H1 (cell line): ENCODE measurements around the gene MRAP2. TPM values are rescaled to one million over a fixed set of nuclear protein-coding genes. Genes with fewer than 3 reads are reported as not detected.

Experiments
- CTCF ChIA-PET: fragments of 300-600 bp; sonication (Branson Sonifier 250); formaldehyde crosslinking; loops from one replicate; lab custom pipeline; 2021; ENCODE audit not compliant: partially characterized antibody; lab: Charles Lee
- POLR2A ChIA-PET: fragments of 300-600 bp; sonication (Branson Sonifier 250); formaldehyde crosslinking; loops from one replicate; lab custom pipeline; 2021; ENCODE audit warnings: inconsistent platforms; ENCODE audit not compliant: partially characterized antibody; lab: Charles Lee
- DNase-seq, 2 experiments: peaks; one replicate each; pipeline versions ENCODE4 v3.0.0 to v3.0.0-alpha.2; 2010 to 2022; ENCODE audit warnings: low spot score in 2 of 2, low read depth in 1 of 2, mixed read lengths in 1 of 2
- FAIRE-seq: peaks from 2 replicates; lab custom pipeline; 2011; peaks lifted over from hg19 to GRCh38; lab: Jason Lieb, UNC
- H2AFZ ChIP-seq: 2 replicates; pipeline ENCODE4 v1.8.1; 2012; ENCODE audit warnings: low read length, inconsistent platforms
- H2AK5ac ChIP-seq: 2 replicates; pipeline ENCODE4 v1.6.1; 2013; ENCODE audit warnings: low read depth, low read length
- H2BK120ac ChIP-seq: replicated peaks from 2 replicates; pipeline ENCODE3; 2013; ENCODE audit warnings: low read depth, low read length, inconsistent platforms
- H2BK12ac ChIP-seq: 2 replicates; pipeline ENCODE4 v1.6.1; 2013; ENCODE audit warnings: low read depth, low read length
- H2BK15ac ChIP-seq: 2 replicates; pipeline ENCODE4 v1.6.1; 2013; ENCODE audit warnings: low read length
- H2BK20ac ChIP-seq: 2 replicates; pipeline ENCODE4 v1.6.1; 2013; ENCODE audit warnings: low read length
- H2BK5ac ChIP-seq: 2 replicates; pipeline ENCODE4 v1.6.1; 2013; ENCODE audit warnings: low read depth, low read length
- H3K14ac ChIP-seq: 2 replicates; pipeline ENCODE4 v1.6.1; 2013; ENCODE audit warnings: inconsistent platforms; ENCODE audit not compliant: insufficient read length
- H3K18ac ChIP-seq: 2 replicates; pipeline ENCODE4 v1.6.1; 2013; ENCODE audit warnings: low read length; ENCODE audit errors: extremely low read depth
- H3K23ac ChIP-seq: 2 replicates; pipeline ENCODE4 v1.6.1; 2013; ENCODE audit warnings: inconsistent platforms; ENCODE audit not compliant: insufficient read length
- H3K23me2 ChIP-seq: 2 replicates; pipeline ENCODE4 v1.6.1; 2013; ENCODE audit warnings: low read depth, low read length
- H3K27ac ChIP-seq: 2 replicates; pipeline ENCODE4 v1.6.1; 2011; ENCODE audit warnings: low read depth, low read length, inconsistent platforms
- H3K27me3 ChIP-seq, 4 experiments: replicated peaks in 1 of 4; 1 replicate in 1 of 4; 2 replicates in 3 of 4; pipeline versions ENCODE4 v1.6.1 to v1.8.1; 2011 to 2013; ENCODE audit warnings: low read length in 3 of 4, mild to moderate bottlenecking in 3 of 4, inconsistent platforms in 2 of 4, mixed read lengths in 2 of 4, moderate library complexity in 1 of 4; ENCODE audit not compliant: control insufficient read depth in 3 of 4, insufficient read depth in 3 of 4; ENCODE audit errors: extremely low read depth in 1 of 4
- H3K36me3 ChIP-seq, 4 experiments: 2 replicates each; pipeline versions ENCODE4 v1.6.1 to v1.8.1; 2011 to 2013; ENCODE audit warnings: mild to moderate bottlenecking in 4 of 4, low read length in 3 of 4, moderate library complexity in 2 of 4, control low read depth in 1 of 4, inconsistent platforms in 1 of 4; ENCODE audit not compliant: insufficient read depth in 4 of 4, control insufficient read depth in 2 of 4
- H3K4ac ChIP-seq: replicated peaks from 2 replicates; pipeline ENCODE3; 2013; ENCODE audit warnings: low read length, low read depth, mixed read lengths, inconsistent platforms; ENCODE audit not compliant: insufficient read length
- H3K4me1 ChIP-seq, 4 experiments: replicated peaks in 1 of 4; 1 replicate in 1 of 4; 2 replicates in 3 of 4; pipeline versions ENCODE4 v1.6.1 to v1.8.1; 2011 to 2013; ENCODE audit warnings: low read length in 3 of 4, inconsistent platforms in 2 of 4, mixed read lengths in 1 of 4; ENCODE audit not compliant: insufficient read depth in 4 of 4, control insufficient read depth in 3 of 4
- H3K4me2 ChIP-seq, 2 experiments: 2 replicates each; pipeline versions ENCODE4 v1.6.1 to v1.8.1; 2011 to 2013; ENCODE audit warnings: low read depth in 2 of 2, low read length in 2 of 2, control low read depth in 1 of 2, inconsistent platforms in 1 of 2, mild to moderate bottlenecking in 1 of 2; ENCODE audit not compliant: insufficient read depth in 1 of 2
- H3K4me3 ChIP-seq, 4 experiments: fragments of 200-600, 300-600 bp in 1 of 4; sonication (generic), shearing (Covaris generic), sonication (Bioruptor Twin) in 1 of 4; 2 replicates each; pipeline versions ENCODE4 v1.5.1 to v1.8.1; 2011 to 2016; ENCODE audit warnings: low read length in 4 of 4, low read depth in 3 of 4, control low read depth in 2 of 4, inconsistent platforms in 2 of 4, mild to moderate bottlenecking in 2 of 4, mixed read lengths in 1 of 4, moderate library complexity in 1 of 4; ENCODE audit not compliant: insufficient read depth in 2 of 4; ENCODE audit errors: extremely low read depth in 1 of 4
- H3K56ac ChIP-seq: replicated peaks from 2 replicates; pipeline ENCODE3; 2013; ENCODE audit warnings: low read depth, mild to moderate bottlenecking, mixed read lengths, low read length, inconsistent platforms; ENCODE audit not compliant: insufficient read length
- H3K79me1 ChIP-seq: 2 replicates; pipeline ENCODE4 v1.6.1; 2013; ENCODE audit warnings: low read depth, low read length, control low read depth
- H3K79me2 ChIP-seq, 2 experiments: 2 replicates each; pipeline versions ENCODE4 v1.6.1 to v1.8.1; 2012 to 2013; ENCODE audit warnings: low read length in 2 of 2, mild to moderate bottlenecking in 2 of 2, inconsistent platforms in 1 of 2; ENCODE audit not compliant: insufficient read depth in 2 of 2, control insufficient read depth in 1 of 2
- H3K9ac ChIP-seq, 4 experiments: replicated peaks in 1 of 4; 1 replicate in 1 of 4; 2 replicates in 3 of 4; pipeline versions ENCODE4 v1.6.1 to v1.8.1; 2011 to 2013; ENCODE audit warnings: low read depth in 3 of 4, low read length in 3 of 4, control low read depth in 2 of 4, mild to moderate bottlenecking in 2 of 4, moderate library complexity in 2 of 4, inconsistent platforms in 1 of 4; ENCODE audit errors: extremely low read depth in 1 of 4
- H3K9me3 ChIP-seq, 2 experiments: 2 replicates each; pipeline versions ENCODE4 v1.6.1 to v1.8.1; 2012 to 2013; ENCODE audit warnings: mild to moderate bottlenecking in 2 of 2, moderate library complexity in 2 of 2, control low read depth in 1 of 2, inconsistent platforms in 1 of 2, low read depth in 1 of 2, low read length in 1 of 2, mixed read lengths in 1 of 2; ENCODE audit not compliant: insufficient read depth in 2 of 2
- H4K20me1 ChIP-seq, 2 experiments: replicated peaks in 1 of 2; 2 replicates each; pipeline versions ENCODE3 to v1.8.1; 2011 to 2013; ENCODE audit warnings: inconsistent platforms in 2 of 2, low read length in 2 of 2, mild to moderate bottlenecking in 1 of 2; ENCODE audit not compliant: insufficient read depth in 2 of 2, control insufficient read depth in 1 of 2
- H4K5ac ChIP-seq: 2 replicates; pipeline ENCODE4 v1.6.1; 2013; ENCODE audit warnings: low read length, low read depth, mixed read lengths, inconsistent platforms; ENCODE audit not compliant: insufficient read length
- H4K8ac ChIP-seq: 2 replicates; pipeline ENCODE4 v1.8.0; 2013; ENCODE audit warnings: mild to moderate bottlenecking, moderate library complexity, low read length, inconsistent platforms; ENCODE audit not compliant: insufficient read depth; ENCODE audit errors: extremely low read depth
- H4K91ac ChIP-seq: replicated peaks from 2 replicates; pipeline ENCODE3; 2013; ENCODE audit warnings: low read length, mixed read lengths, inconsistent platforms; ENCODE audit not compliant: insufficient read length
- CBX5 ChIP-seq: fragments of 300-800, 300-1000 bp; sonication (generic); IDR thresholded peaks from 2 replicates; pipeline ENCODE4 v1.7.1; 2016; ENCODE audit warnings: antibody characterized with exemption, low read length, low read depth
- RNF2 ChIP-seq: fragments of 200-900, 300-1000 bp; sonication (generic); IDR thresholded peaks from 2 replicates; pipeline ENCODE4 v1.7.1; 2016; ENCODE audit warnings: borderline replicate concordance, low read depth, mild to moderate bottlenecking, antibody characterized with exemption, low read length; ENCODE audit not compliant: poor library complexity, severe bottlenecking; ENCODE audit errors: missing control alignments
- TBP ChIP-seq: IDR thresholded peaks from 2 replicates; pipeline ENCODE4 v1.6.1; 2011; ENCODE audit warnings: low read depth, low read length, improper control_type of control experiment
- WGBS, 2 experiments: shearing (Covaris generic) in 1 of 2; methylation state at CpG; one replicate each; pipeline versions ENCODE4 v1.1.6 to v1.1.7; 2013 to 2015; ENCODE audit warnings: low lambda C conversion rate in 2 of 2, mixed read lengths in 2 of 2, inconsistent platforms in 1 of 2, low coverage in 1 of 2, missing lambda C conversion rate in 1 of 2; ENCODE audit not compliant: insufficient replicate concordance in 2 of 2, insufficient coverage in 1 of 2, insufficient read length in 1 of 2; ENCODE audit errors: extremely low coverage in 1 of 2, missing lambda C conversion rate in 1 of 2; 5-methylcytosine and 5-hydroxymethylcytosine counted together
- polyA plus RNA-seq, 7 experiments: library from polyadenylated mRNA; depleted of rRNA in 3 of 7; stranded (reverse) in 5 of 7; unstranded in 2 of 7; fragments of >200 nt in 5 of 7; fragments of 200-250 nt in 2 of 7; gene quantifications; 1 replicate in 5 of 7; 2 replicates in 1 of 7; 4 replicates in 1 of 7; pipeline versions ENCODE4 v1.2.1 to v1.2.3, GENCODE V29; 2011 to 2013; ENCODE audit warnings: missing spikeins in 2 of 7, mixed read lengths in 2 of 7
- total RNA-seq: library from RNA; stranded (reverse); fragmentation: NEBNext Ultra II Directional; extraction: Animal tissue kit (Norgen Biotek cat#: 25700); gene quantifications from 2 replicates; pipeline ENCODE4 v1.2.1, GENCODE V29; 2021

The MRAP2 gene
- total and polyA plus RNA-seq, 2 of the 8 experiments (the other 6 are each of a cell fraction or from before 2014, with no cell fraction given): 5.0 to 11.0 TPM

GRCh38 chr6:84136364-84137050 is 102.9 kb downstream of the MRAP2 start:
- no peak overlapping the region for H3K9ac ChIP-seq
- ChIA-PET CTCF (no interaction called here), POLR2A (no interaction called here)
- peaks cover 10 to 18% of the 10 kb centered on the region in 2 experiments for H3K9me3 ChIP-seq
- no peak overlapping the region for H2AK5ac ChIP-seq
- no peak overlapping the region for H3K4me3 ChIP-seq
- H3K23me2 ChIP-seq: no peaks in the 10 kb centered on the region
- no peak overlapping the region for H2BK20ac ChIP-seq
- H2BK5ac ChIP-seq: no peak overlapping the region
- H3K27me3 ChIP-seq: no peaks in the 10 kb centered on the region
- no peak overlapping the region for H3K56ac ChIP-seq
- DNase-seq (no peak), FAIRE-seq (no peak)
- H3K27ac ChIP-seq: no peak overlapping the region
- H4K91ac ChIP-seq: no peak overlapping the region
- H4K8ac ChIP-seq: no peak overlapping the region
- peaks cover 0 to 2% (median 0%) of the 10 kb centered on the region in 4 experiments; a peak in 1 of 7 replicates for H3K4me1 ChIP-seq
- no peak overlapping the region for H3K18ac ChIP-seq
- no peak overlapping the region for H2BK15ac ChIP-seq
- no peak overlapping the region for H3K23ac ChIP-seq
- no peak overlapping the region for H4K5ac ChIP-seq
- H3K4ac ChIP-seq: no peak overlapping the region
- H2BK120ac ChIP-seq: no peak overlapping the region
- 87% methylated on average over 4 of the region's 4 CpGs; no CpG with 5 or more reads in 1 of the 2 experiments for WGBS, 2 experiments
- H3K14ac ChIP-seq: no peak overlapping the region
- H2AFZ ChIP-seq: no peak overlapping the region
- H3K79me2 ChIP-seq: no peaks in the 10 kb centered on the region
- no peaks in the 10 kb centered on the region for H3K79me1 ChIP-seq
- H4K20me1 ChIP-seq: no peaks in the 10 kb centered on the region
- no peak for TF ChIP-seq RNF2
- no peak for TF ChIP-seq CBX5
- no peak for TF ChIP-seq TBP
- H2BK12ac ChIP-seq: no peak overlapping the region
- H3K4me2 ChIP-seq: no peak overlapping the region
- peaks cover 0 to 20% (median 6%) of the 10 kb centered on the region in 4 experiments; a peak in 4 of 8 replicates for H3K36me3 ChIP-seq
